ENCODE data around the gene C1orf52. TPM values are rescaled to one million over a fixed set of nuclear protein-coding genes. Genes with fewer than 3 reads are reported as not detected.

The C1orf52 gene
- total RNA-seq, 4 donors from 2014 or later, result 11.1 to 20.8 (median 16.5) TPM

GRCh38 chr1:85208488-85208887 is 51.0 kb downstream of the C1orf52 start:
- in situ Hi-C loops (cut with MboI; ENCODE audit: low sequenced_read_pairs in 4 of 4) (no loop called here), intact Hi-C loops (cut with DNase I; ENCODE audit: low total_unique reads) (no loop called here)
- Histone ChIP-seq H3K27ac (no peak overlapping the region), H3K27me3 (no peaks in the 10 kb centered on the region), H3K4me1 (no peaks in the 10 kb centered on the region), H3K36me3 (no peaks in the 10 kb centered on the region), H3K4me3 (no peak overlapping the region), H3K9me3 (no peaks in the 10 kb centered on the region)
- no peak for DNase-seq
- ATAC-seq, result no peak
- TF ChIP-seq POLR2A (IDR thresholded peaks at IDR 0.05), result no peak
- no peak for TF ChIP-seq CTCF (IDR thresholded peaks at IDR 0.05 in 4 of 5, conservative IDR thresholded peaks at IDR 0.05 in 1 of 5)

- Histone ChIP-seq H3K27ac (no peak overlapping the region), H3K27me3 (no peaks in the 10 kb centered on the region), H3K4me1 (peaks cover 9 to 13% of the 10 kb centered on the region in 2 donors), H3K4me3 (no peak overlapping the region), H3K9me3 (no peaks in the 10 kb centered on the region), H3K36me3 (no peaks in the 10 kb centered on the region)
- in situ Hi-C loops (cut with MboI; ENCODE audit: low sequenced_read_pairs in 4 of 4), result no loop called here
- no peak for DNase-seq
- ATAC-seq, result no peak
- no peak for TF ChIP-seq POLR2A (IDR thresholded peaks at IDR 0.05)
- TF ChIP-seq CTCF (IDR thresholded peaks at IDR 0.05 in 4 of 5, conservative IDR thresholded peaks at IDR 0.05 in 1 of 5), result no peak
- intact Hi-C loops (cut with DNase I; ENCODE audit: low total_unique reads), result loop anchor here (5.0 kb wide), 1 partner anchor 74 kb away; the partner anchor contains the start of gene BCL10
These were observed 55.8 kb downstream of the C1orf52 start for GRCh38 chr1:85203573-85204171.

DNA sequence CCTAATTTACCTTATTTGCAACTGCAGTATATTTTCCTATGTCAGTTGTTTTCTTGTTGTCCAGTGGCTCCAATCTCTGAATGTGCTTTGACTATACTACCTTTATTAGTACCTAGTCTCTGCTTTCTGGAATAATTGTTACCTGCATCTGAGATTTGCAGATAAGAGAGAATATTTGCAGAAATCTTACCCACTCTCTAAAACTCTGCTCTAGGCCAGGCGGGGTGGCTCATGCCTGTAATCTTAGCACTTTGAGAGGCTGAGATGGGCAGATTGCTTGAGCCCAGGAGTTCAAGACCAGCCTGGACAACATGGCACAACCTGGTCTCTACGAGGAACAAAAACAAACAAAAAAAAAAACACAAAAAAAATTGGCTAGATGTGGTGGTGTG is 56.6 kb downstream of the C1orf52 start:
- no peak for DNase-seq
- in situ Hi-C loops (cut with MboI; ENCODE audit: low sequenced_read_pairs in 4 of 4), result no loop called here
- intact Hi-C loops (cut with DNase I; ENCODE audit: low total_unique reads), result loop anchor here (5.0 kb wide), 1 partner anchor 74 kb away; the partner anchor contains the start of gene BCL10
- Histone ChIP-seq H3K4me3 (no peak overlapping the region), H3K27ac (no peak overlapping the region), H3K27me3 (no peaks in the 10 kb centered on the region), H3K9me3 (no peaks in the 10 kb centered on the region), H3K4me1 (peaks cover 11 to 17% of the 10 kb centered on the region in 2 donors), H3K36me3 (no peaks in the 10 kb centered on the region)
- ATAC-seq, result no peak
- TF ChIP-seq CTCF (IDR thresholded peaks at IDR 0.05 in 4 of 5, conservative IDR thresholded peaks at IDR 0.05 in 1 of 5) (no peak), POLR2A (IDR thresholded peaks at IDR 0.05) (no peak)

DNA sequence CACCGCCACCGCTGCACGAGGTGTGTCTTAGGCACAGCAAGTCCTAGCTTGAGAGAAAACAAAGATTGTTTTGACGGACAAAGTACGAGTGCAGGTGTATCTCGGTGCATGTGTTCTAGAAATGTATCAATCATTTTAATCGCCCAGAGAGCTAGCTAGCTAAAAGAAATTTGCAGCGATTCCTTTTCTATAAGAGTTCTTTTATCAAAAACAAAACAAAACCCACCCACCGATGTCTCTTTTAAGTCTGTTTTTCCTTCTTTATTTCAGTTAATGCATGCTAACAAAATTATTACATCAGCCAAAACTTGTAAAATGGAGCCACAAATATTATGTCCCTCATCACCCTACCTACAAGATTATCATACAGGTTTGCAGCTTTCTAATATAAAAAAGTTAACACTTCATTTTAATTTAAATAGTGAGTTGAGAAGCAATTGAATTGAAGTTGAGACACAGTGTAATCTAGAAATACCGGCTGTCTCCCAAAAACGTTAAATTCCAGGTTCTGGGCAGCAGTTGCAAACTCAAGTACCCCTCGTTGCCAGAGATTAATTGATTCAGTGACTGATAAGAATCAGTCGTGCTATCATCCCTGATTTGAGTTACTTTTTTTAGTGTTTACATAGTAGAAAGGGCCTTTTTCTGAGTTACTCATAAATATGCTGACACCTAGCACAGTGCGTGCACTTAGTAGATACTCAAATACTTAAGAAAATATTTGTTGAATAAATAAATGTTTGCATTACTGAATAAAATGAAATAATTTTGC is 57.2 kb downstream of the C1orf52 start:
- peak overlapping the region; percentile 86 to 95 (median 94) for H3K27ac ChIP-seq
- H3K36me3 ChIP-seq, result no peaks in the 10 kb centered on the region
- intact Hi-C loops (cut with DNase I; ENCODE audit: low total_unique reads) (loop anchor here (5.0 kb wide), 1 partner anchor 75 kb away; the partner anchor contains the start of gene BCL10), in situ Hi-C loops (cut with MboI; ENCODE audit: low sequenced_read_pairs in 4 of 4) (no loop called here)
- H3K4me3 ChIP-seq, result peak overlapping the region; percentile 76 to 96 (median 78)
- H3K27me3 ChIP-seq, result no peaks in the 10 kb centered on the region
- peaks cover 11 to 17% of the 10 kb centered on the region in 2 donors for H3K4me1 ChIP-seq
- DNase-seq, result peak in 1 of 2 donors; percentile 42
- ATAC-seq, result peak; percentile 14 to 67
- no peaks in the 10 kb centered on the region for H3K9me3 ChIP-seq
- TF ChIP-seq CTCF (IDR thresholded peaks at IDR 0.05 in 4 of 5, conservative IDR thresholded peaks at IDR 0.05 in 1 of 5) (no peak), POLR2A (IDR thresholded peaks at IDR 0.05) (no peak)
